ENCODE measurements around the gene EML4. TPM values are rescaled to one million over a fixed set of nuclear protein-coding genes. Genes with fewer than 3 reads are reported as not detected.
A peak's percentile ranks its signal among the peaks of the same experiment; 100 is the strongest.

Gene EML4
- total and polyA plus RNA-seq, 2 of the 13 experiments (the other 11 are each of a cell fraction or from before 2014, with no cell fraction given) = 243 to 476 TPM

- TF ChIP-seq SSRP1 (CRISPR knock-in tag; IDR thresholded peaks at IDR 0.05) = no peak
- TF ChIP-seq SPEN (CRISPR knock-in tag; IDR thresholded peaks at IDR 0.05; ENCODE audit: low read depth) = peak; percentile 41; the same call in 1 of the 2 replicates
- TF ChIP-seq ZNF407 (CRISPR knock-in tag; IDR thresholded peaks at IDR 0.05; ENCODE audit: not compliant biosample characterization) = no peak
- TF ChIP-seq REL (CRISPR knock-in tag; conservative IDR thresholded peaks at IDR 0.05) = no peak
- no peak; the same call in 1 of the 2 replicates for TF ChIP-seq ZNF280B (CRISPR knock-in tag; IDR thresholded peaks at IDR 0.05; ENCODE audit: borderline replicate concordance)
- TF ChIP-seq AHDC1 (CRISPR knock-in tag; IDR thresholded peaks at IDR 0.05; ENCODE audit: borderline replicate concordance) = no peak
- no peak for TF ChIP-seq SNAPC5 (CRISPR knock-in tag; IDR thresholded peaks at IDR 0.05; ENCODE audit: borderline replicate concordance)
- TF ChIP-seq TFDP2 (CRISPR knock-in tag; IDR thresholded peaks at IDR 0.05) = peak; percentile 90
Measured at GRCh38 chr2:42169100-42169873, at the start of gene EML4 (continued).

Data from HepG2 (cell line).